NCI-H2196 treated with DMSO at 0.1 percent for 48 hours (cell line): ENCODE results near the gene KCNQ1.

ENCODE experiments used
- DNase-seq: peaks from one replicate; lab custom pipeline; 2025; ENCODE audit not compliant: unreplicated experiment; lab: John Stamatoyannopoulos, UW

Gene KCNQ1

DNA sequence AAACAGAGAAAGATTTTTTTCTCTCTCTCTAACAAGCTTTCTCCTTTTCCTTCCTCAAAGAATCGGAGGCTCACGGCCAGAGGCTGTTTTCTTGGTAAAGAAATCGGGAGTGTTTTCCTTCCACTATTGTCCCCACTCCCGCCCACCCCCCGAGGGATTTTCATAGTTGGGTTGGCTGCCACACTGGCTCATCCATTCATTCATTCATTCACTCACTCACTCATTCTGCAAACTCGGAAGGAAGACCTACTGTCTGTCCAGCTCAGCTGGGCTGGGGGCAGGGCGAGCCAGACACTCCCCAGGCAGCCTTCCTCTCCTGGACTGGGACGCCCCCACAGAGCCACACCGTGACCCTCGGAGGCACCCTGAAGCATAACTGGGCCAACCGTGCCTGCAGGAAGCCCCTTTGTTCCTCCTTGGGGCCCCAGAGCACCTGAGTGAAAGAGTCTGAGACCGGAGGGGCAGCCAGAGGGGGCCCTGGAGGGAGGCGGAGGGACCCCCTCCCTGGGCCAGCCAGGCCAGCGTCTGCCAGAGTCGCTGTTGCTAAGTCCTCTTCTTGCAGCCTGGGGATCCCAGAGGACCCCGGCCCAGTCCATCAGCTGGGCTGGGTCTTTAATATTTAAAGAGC, 423.8 kb downstream of the KCNQ1 start:
- no peak for DNase-seq

DNA sequence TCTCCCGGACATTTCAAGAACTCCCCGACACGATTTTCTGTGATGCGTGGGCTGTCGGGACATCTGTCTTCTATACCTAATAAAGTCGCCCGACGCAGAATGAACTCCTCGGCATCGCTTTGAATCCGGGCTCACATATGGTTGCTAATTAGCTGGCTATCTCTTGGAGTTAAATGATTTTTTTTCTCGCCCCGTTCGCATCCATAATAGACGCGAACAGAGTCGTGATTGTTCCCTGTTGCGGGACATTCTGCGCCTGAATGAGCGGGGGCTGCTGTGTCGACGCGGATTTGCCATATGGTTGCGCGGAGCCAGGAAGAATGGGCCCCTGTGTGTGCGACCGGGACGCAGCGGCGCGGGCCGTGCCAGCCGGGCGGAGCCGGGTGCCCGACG, 424.3 kb downstream of the KCNQ1 start:
- DNase-seq = no peak

DNA sequence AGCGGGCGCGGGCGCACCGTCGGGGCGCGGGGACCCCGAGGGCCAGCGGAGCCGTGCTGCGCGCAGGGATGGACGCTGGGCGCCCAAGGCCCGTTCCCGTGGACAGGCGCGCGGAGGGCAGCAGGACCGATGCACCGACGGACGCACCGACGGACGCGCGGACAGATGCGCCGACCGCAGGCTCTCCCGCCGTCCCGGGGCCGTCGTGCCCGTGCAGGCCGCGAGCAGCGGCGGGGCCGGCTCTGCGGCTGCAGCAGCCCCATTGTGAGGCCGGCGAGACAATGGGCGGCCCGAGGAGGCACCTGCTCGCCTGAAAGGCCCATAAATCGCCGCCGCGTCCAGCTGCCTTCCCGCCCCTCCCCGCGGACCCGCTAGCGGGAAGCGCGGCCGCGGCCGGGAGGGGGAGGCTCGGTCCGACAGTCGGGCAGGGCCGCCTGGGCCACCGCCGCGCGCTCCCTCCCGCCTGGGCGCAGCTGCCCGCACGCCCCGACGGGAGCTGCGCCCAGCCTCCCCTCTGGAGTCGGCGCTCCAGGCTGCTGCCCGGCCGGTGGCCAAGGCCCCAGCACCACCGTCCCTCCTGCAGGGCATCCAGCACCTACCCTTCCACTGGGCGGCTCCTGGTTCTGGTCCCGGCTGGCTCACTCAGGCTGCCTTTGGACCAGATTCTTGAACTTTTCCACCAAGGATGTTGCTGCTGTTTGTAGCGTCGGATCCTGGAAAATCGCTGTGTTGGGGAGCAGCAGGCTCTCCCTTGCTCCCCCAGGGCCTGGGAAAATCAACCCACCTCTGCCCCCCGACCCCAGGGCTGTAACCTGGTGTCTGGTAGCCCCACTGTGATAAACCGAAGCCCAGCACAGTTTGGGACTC, 425.0 kb downstream of the KCNQ1 start:
- DNase-seq = no peak

DNA sequence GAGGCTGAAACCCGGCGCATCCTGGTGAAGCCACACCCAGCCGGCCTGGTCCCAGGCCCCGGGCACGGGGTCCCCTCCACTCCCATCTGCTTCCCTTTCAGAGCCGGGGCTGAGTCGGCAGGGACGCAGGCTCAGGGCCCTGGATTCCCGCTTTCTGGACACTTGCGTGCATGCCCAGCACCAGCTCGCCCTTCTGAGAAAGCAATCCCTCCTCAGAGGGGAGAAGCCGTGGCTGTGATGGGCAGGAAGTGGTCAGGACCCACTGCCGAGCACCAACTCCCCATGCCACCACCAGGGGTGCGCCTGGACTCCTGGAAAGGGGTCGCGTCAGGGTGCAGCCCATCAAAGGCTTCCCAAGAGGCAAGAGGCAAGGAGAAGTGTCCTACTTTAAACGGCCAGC, 425.7 kb downstream of the KCNQ1 start:
- DNase-seq = no peak

DNA sequence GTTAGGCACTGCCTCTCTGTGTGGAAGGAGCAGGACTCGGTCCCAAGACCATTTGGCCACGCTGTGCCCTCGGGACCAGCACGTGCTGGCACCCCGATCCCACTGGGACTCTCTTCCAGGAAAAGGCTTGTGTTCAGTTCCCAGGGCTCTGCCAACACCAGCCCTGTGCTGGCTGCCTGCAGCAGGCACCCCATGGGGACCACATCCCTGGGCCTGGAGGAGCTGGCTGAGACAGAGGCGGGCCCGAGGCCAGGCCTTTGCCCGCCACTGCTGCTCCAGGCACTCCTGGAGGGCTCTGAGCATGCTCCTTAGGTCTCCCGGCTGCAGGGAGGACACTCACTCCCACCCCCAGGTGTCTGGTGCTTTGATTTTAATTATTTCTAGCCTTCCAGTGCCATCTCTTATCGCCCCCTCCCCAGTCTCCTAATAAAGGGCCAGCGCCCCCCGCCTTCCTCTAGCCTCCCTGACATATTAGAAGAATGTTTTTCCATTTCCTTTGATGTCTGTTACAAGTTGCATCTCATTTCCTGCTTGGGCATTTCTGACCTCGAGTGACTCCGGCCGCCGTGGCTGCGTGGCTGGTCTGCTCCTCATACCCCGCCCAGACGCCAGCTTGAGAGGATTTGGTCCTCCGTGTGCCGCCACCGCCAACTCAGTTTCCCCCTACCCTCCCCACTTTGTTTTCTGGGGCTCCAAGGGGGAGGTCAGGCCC, 426.3 kb downstream of the KCNQ1 start:
- DNase-seq = no peak

DNA sequence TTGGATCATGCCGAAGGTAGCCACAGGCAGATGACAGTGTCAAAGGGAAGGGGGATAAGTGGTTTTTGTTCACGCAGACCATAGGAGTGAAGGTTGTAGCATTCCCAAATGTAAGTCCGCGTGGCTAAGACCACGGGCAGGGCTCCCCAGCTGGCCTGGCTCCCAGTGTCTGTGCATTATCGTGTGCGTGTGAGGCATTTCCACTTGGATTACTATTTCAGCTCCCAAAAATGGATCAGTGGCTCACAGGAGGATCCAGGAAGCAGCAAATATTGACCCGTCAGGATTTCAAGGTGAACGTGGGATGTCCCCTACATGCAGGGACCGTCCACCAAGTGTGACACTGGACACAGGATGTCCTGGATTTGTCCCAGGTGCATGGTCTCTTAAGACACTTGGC, 430.2 kb downstream of the KCNQ1 start:
- no peak for DNase-seq

DNA sequence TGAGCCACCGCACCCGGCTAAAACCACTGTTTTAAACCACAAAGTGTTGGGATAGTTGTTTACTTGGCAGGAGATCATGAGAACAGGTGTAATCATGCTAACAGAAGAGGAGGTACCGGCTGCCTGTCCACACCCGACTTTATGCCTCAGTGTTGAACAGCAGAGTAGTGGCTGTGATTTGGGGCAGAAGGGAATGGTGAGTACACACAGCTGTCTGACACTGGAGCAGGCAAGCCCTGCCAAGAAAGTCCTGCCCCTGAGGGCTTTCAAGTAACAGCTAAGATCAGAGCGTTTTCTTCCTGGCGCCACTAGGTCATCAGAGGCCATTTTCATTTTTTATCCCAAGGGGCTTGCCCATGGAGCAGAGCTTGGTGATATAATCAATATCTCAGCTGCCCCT, 432.7 kb downstream of the KCNQ1 start:
- DNase-seq = no peak

DNA sequence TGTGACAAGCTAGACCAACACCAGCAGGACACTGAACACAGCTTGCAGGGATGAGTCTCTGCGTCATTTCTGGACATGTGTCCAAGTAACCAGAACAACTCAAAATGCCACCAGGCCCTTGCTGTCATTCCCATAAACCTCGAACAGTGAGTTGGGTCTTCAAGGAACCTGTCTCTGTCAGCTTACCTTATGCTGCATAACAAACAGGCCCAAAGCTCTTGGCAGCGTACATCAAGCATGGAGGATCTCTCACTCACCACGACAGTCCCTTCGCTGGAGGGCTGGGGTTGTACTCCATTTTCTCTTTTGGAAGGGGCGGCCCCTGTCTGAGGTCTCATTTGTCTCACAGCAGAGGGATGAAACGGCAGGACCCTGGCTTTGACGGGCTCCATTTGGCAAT, 434.0 kb downstream of the KCNQ1 start:
- no peak for DNase-seq

DNA sequence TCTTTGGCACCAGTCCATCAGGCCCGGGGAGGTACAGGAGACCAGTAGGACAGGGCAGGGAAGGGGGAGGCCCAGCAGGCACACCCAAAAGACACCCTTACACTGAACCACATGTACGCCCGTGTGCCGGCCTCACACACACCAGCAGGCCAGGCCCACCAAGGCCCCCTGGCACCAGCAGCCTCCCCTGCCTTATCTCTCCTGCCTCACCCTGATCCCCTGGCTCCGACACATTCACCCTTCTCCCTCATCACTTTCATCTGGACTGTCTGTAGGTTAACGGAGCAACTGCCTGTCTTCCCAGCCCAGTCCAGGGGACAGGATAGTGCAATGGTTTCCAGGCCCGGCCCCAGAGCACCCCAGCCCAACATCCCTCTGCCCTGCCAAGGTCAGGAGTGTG, 435.8 kb downstream of the KCNQ1 start:
- DNase-seq = no peak

DNA sequence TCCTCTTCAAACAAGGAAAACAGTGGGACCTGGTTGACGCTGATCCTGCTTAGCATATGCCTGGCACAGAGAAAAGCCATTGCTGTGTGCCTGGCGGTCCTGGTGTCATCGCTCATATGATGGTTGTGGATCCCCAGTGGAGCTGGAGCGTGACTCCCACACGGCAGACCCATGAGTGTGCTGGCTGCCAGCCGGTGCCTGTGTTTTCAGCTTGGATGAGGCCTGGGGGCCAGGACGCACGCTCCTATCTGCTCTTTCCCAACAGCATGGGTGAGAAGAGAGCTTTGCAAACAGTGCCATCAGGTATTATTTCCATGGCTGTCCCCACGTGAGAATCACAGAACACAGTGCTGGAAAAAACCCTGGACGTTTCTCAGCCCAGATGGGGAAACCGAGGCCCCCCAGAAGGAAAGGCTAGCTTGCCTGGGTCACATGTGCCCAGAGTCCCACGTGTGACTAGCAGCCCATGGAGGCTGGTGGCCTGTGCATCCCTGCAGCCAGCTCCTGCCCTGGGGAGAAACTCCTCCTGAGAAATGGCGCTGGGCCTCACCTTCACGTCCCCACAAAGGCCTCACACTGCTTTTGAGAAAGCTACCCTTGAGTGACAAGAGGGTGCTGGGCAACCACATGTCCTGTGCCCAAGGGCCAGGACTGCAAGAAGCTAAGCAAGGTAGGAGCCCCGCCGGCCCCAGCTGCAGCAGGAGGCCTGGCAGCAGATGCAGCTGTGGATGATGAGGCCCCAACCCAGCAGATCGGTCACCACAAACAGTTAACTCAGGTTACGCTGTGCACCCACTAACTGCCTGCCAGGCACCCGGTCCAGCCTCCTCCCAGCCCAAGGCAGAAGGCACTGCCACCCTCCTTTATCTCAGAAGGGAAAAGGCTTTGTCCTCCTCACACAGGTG, 436.5 kb downstream of the KCNQ1 start:
- DNase-seq = no peak

DNA sequence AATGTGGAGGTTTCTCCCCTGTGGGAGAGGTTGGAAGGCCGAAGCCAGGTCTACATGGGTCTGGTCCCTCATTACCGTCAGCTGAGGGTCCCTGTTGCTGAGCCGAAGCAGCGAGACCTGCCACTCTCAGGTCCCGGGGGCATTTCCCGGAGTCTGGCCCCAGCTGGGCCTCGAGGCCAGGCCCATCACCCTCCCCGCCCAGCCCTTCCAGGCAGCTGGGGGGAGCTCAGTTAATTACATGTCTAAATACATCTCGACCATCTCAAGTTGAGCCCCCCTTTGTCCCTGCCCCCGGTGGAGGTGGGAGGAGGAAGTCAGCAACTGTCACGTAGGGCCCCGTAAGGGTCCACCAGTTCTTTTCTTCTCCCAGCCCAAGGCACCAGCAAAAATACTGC, 437.2 kb downstream of the KCNQ1 start:
- DNase-seq = no peak

DNA sequence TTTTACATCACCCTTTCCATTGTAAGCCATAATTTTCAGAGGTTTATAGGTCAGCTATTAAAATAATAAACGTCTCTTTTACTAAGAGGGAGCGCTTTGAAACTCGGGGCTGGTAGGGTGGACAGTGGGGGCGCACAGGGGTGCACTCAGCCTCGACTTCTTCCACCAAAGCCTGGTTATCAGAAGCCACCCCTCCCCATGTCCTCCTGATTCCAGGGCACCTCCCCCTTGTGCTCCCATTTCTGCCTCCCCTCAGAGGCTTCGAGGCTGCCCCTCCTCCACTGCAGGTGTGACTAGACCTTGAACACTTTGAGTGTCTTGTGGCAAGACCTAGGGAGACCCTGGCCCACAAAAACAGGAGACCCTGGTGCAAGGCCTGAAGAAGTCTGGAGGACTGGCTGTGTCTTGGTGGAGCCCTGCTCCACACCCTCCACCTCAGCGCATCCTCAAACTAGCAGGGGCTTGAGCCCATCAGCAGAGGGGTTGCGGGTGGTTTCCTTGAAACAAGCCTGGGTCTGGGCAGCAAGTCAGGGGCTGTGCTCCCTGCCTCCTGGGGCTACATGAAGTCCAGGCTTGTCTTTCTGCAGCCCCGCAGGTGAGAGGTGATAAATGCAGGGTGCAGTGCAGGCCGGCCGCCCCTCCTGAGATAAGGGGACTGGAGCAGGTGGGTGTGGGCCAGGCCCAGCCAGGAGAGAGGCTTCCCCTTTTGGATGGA, 437.7 kb downstream of the KCNQ1 start:
- no peak for DNase-seq

DNA sequence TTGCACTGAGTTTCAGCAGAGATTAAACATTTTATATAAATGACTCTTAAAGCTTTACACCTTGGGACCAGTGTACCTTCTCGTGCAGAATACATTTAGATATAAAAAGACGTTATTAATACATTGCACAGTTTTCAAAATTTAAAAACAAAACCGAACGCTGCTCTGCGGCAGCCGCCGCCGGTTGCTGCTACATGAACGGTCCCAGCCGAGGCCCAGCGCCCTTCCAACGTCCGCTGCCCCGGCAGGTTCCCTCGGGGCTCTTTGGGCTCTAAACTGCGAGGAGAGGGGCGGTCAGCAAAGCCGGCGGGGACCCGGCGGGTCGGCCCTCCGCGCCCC, 438.8 kb downstream of the KCNQ1 start:
- DNase-seq = no peak

DNA sequence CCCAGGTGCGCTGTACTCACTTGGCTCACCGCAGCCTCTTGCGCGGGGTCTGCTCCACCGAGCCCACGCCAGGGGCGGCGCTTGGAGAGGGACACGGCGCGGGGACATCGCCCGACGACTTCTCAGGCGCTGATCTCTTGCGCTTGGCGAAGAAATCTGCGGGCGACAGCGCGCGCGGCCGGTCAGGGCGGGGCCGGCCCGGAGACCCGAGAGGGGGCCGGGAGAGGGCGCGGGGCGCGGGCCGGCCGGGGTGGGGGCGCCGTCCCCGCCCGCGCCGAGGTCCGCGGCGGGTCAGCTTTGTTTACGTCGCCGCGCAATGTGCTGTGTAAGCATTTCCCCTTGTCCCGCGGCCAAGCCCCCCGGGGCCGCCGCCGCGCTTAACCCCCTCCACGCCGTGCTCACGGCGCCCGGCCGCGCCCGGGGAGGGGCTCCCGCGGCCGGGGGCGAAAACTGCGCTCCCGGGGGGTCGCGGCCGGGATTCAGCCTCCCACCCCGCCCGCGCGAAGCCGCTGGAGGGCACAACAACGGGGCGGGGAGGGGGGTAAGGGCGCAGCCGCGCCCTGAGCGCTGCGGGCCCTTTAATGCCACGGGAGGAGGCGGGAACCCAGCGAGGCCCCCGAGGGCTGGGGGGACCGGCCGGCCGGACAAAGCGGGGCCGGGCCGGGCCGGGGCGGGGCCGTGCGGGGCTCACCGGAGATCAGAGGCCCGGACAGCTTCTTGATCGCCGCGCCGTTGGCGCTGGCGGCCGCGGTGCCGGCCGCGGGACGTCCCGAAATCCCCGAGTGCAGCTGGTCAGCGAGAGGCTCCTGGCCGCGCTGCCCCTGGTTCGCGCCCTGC, 439.4 kb downstream of the KCNQ1 start:
- DNase-seq = no peak

DNA sequence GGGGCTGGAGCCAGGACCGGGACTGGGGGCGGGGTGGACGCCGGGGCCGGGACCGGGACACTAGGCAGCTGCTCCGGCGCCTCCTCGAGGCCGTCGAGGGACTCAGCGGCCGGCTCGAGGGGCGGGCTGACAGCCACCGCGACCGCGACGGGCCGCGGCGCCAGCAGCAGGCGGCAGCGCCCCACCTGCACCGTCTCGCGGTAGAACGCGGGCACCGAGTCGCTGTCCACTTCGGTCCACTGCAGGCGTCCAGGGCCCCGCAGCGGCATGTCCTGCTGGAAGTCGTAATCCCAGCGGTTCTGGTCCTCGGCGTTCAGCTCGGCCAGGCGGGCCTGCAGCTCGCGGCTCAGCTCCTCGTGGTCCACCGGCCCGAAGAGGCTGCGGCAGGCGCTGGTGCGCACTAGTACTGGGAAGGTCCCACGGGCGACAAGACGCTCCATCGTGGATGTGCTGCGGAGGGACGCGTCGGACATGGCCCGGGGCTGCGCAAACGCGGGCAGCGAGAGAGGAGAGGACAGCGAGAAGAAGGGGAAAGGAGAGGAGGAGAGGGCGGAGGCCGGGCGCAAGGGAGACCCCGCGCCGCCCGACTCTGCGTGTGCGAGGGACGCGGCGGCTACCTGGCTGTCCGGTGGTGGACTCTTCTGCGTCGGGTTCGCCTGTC, 440.3 kb downstream of the KCNQ1 start:
- DNase-seq = peak; percentile 29

DNA sequence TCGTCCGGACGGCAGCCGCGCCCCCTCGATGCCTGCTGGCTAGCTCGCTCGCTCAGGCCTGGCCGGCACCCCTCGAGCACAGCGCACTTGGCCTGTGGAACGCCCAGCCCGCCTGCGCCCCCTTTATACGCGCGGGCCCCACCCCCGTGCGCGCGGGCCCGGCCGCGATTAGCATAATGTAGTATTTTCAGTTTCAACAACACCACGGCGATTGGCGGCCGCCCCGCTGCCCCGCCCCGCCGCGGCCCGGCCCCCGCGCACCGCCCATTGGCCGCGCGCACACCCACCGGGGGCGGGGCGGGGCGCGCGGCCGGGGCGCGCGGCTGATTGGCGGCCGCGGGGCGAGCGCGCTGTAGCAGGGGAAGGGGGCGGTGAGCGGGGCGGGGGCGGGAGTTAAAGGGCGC, 440.9 kb downstream of the KCNQ1 start, which contains the start of gene CDKN1C:
Gene CDKN1C, minus strand, starts transcription at position 98 of the 404 bp plus-strand sequence. CDS start 319 bp downstream, outside the sequence.
- DNase-seq = peak; percentile 76

DNA sequence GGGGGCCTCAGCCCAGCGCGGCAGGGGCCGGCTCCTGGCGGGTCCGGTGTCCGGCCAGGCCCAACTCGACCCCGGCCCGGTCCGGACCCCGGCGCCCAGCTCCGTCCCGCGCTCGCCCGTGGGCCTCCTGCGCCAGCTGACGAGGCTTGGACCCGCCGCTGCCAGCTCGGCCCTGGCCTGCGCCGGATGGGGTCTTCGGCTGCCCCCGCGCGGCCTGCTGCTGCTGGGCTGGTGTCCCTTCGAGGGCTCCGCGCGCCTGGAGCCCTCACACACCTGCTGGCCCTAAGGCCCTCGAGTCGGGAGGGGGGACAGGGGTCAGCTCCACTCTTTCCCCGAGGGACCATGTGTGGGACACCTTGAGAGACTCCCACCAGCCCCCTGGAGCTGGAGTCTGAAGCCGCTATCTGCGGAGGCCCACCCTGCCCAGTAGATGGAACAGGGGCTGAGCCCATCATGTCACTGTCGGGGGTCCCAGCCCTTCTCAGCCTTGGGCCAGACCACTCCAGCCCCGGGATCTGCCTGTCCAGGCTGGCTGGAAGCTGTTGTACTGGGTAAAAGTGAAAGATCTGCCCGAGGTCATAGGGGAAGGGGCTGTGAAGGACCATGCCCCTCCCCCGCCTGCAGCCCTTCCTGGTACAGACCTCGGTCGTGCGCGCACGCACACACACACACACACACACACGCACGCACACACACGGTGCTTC, 441.5 kb downstream of the KCNQ1 start:
- no peak for DNase-seq

DNA sequence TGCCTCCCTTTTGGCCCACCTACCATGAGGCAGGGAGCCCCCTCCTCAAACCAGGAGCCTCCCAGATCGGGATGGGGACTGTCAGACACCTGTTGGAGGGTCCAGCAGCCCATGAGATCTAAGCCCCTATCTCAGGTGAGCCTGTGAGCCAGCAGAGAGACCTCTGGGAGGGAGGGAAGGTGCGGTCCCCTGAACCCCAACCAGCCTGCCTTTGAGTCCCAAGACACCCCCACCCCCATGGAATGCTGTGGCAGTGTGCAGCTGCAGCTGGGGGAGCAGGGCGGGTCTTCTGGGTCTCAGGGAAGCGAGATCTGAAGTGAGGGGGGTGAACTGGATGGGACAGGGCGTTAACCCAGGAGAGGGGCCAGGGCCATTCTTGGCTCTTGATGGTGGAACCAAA, 442.1 kb downstream of the KCNQ1 start:
- no peak for DNase-seq
